ENCODE measurements around the gene FATE1.
"Not testable (repeated sequence)": the region's sequence is repeated elsewhere in the genome, so short reads cannot be mapped to it uniquely, and the experiment has no call there.

The FATE1 gene

DNA sequence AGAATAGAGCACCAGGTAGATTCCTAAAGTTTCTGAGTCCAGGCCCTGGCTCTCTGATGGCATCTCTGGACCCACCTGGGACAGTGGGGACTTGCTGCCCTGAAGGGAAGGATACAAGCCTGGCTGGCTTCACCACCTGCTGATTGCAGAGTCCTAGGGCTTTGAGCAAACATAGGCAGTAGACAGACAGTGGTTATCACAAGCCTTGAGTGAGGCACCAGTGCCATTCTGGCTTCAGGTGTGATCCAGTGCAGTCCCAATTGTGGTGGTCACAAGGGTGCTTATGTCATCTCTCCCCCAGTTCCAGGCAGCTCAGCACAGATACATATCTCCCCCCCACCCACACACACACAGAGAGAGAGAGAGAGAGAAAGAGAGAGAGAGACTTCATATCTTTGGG is 27.1 kb upstream of the FATE1 start:
- no peak for DNase-seq (ENCODE audit: low read depth)
- TF ChIP-seq, protein P1, sequence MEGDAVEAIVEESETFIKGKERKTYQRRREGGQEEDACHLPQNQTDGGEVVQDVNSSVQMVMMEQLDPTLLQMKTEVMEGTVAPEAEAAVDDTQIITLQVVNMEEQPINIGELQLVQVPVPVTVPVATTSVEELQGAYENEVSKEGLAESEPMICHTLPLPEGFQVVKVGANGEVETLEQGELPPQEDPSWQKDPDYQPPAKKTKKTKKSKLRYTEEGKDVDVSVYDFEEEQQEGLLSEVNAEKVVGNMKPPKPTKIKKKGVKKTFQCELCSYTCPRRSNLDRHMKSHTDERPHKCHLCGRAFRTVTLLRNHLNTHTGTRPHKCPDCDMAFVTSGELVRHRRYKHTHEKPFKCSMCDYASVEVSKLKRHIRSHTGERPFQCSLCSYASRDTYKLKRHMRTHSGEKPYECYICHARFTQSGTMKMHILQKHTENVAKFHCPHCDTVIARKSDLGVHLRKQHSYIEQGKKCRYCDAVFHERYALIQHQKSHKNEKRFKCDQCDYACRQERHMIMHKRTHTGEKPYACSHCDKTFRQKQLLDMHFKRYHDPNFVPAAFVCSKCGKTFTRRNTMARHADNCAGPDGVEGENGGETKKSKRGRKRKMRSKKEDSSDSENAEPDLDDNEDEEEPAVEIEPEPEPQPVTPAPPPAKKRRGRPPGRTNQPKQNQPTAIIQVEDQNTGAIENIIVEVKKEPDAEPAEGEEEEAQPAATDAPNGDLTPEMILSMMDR (IDR thresholded peaks at IDR 0.05; ENCODE audit: control insufficient read depth, insufficient read depth, low read depth, low read length, missing control alignments), result no peak
- H3K4me3 ChIP-seq (ENCODE audit: control insufficient read depth, low read depth, low read length), result no peak overlapping the region

DNA sequence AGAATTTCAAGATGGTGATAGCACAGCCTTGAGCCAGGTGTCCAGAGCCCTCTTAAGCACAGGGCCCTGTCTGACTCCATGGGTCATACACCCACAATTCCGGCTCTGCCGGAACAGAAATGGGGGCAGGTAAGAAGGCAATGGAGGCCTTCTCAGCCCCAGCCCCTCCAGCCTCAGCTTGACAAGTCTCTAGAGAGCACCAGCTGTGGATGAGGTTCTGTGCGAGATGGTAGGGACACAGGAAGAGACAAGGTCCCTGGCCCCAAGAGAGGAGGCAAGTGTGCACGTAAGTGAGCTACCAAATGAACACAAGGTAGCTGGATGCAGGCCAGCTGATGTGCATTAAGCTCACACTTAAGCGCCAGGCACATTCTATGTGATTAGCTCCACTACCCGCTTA is 23.0 kb upstream of the FATE1 start:
- H3K4me3 ChIP-seq (ENCODE audit: control insufficient read depth, low read depth, low read length), result no peak overlapping the region
- DNase-seq (ENCODE audit: low read depth), result no peak
- TF ChIP-seq, protein P1 (IDR thresholded peaks at IDR 0.05; ENCODE audit: control insufficient read depth, insufficient read depth, low read depth, low read length, missing control alignments), result no peak

- TF ChIP-seq, protein P1 (IDR thresholded peaks at IDR 0.05; ENCODE audit: control insufficient read depth, insufficient read depth, low read depth, low read length, missing control alignments), result no peak
- H3K4me3 ChIP-seq (ENCODE audit: control insufficient read depth, low read depth, low read length), result no peak overlapping the region
These were observed 21.7 kb upstream of the FATE1 start for GRCh38 chrX:151694121-151694520.

DNA sequence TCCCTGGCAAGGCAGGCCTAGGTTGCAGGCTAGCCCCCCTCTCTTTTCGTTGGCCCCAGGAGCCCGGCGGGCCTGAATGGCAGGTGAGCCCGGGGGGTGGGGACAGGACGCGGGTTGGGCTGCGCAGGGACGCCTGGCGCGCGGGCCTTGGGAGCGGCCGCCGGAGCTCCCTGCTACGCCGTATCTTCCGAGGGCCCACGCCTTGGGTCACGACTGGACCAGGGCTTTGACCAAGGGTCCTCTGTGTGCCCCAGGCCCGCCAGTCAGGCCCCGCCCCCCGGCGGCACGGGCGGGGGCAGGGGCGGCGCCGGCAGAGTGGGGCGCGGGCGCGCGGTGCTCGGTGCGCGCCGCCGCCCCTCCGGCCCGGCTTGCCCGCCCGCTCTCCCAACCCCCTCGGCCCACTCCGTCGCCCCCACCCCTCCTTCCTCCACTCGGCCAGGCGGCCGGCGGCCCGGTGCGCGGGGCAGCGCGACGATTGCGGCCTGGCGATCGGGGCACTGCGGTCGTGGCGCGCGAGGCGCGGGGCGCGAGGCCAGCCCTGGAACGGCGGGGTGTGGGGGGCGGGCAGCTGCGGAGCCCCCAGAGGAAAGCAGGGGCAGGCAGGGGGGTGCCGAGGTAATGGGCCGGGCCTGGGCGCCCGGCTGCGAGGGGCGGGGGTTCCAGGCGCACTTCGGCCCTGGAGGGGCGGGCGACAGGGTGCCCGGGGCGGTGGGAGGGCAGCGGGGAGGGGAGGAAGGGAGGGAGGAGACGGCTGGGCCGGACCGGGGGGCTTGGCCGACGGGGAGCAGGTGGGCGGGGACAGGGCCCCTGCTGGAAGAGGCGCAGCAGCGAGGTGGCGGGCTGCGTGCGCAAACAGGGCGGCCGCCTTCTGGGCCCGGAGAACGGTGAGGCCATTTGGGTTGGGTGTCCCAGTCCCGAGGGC is 20.9 kb upstream of the FATE1 start, which contains the start of gene PRRG3:
Gene PRRG3, plus strand, starts transcription at position 798 of the 922 bp plus-strand sequence. CDS start 3,357 bp downstream, outside the sequence.
- no peak within 1 kb of the TSS for H3K4me3 ChIP-seq (ENCODE audit: control insufficient read depth, low read depth, low read length)
- DNase-seq (ENCODE audit: low read depth), result no peak
- TF ChIP-seq, protein P1 (IDR thresholded peaks at IDR 0.05; ENCODE audit: control insufficient read depth, insufficient read depth, low read depth, low read length, missing control alignments), result no peak

More at GRCh38 chrX:151694121-151694520, 21.7 kb upstream of the FATE1 start:
- no peak for DNase-seq (ENCODE audit: low read depth)

GRCh38 chrX:151695583-151696340 is 20.1 kb upstream of the FATE1 start:
- no peak for DNase-seq (ENCODE audit: low read depth)
- TF ChIP-seq, protein P1 (IDR thresholded peaks at IDR 0.05; ENCODE audit: control insufficient read depth, insufficient read depth, low read depth, low read length, missing control alignments), result no peak
- no peak overlapping the region for H3K4me3 ChIP-seq (ENCODE audit: control insufficient read depth, low read depth, low read length)

DNA sequence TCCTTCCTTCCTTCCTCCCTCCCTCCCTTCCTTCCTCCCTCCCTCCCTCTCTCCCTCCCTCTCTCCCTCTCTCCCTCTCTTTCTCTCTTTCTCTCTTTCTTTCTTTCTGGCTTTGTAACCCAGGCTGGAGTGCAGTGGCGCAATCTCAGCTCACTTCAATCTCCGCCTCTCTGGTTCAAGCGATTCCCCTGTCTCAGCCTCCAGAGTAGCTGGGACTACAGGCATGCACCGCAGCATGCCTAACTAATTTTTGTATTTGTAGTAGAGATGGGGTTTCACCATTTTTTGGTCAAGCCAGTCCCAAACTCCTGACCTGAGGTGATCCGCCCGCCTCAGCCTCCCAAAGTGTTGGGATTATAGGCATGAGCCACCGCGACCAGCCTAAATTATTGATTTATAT is 18.8 kb upstream of the FATE1 start:
- H3K4me3 ChIP-seq (ENCODE audit: control insufficient read depth, low read depth, low read length); DNase-seq (ENCODE audit: low read depth): not testable (repeated sequence)

- TF ChIP-seq, protein P1 (IDR thresholded peaks at IDR 0.05; ENCODE audit: control insufficient read depth, insufficient read depth, low read depth, low read length, missing control alignments), result no peak
- H3K4me3 ChIP-seq (ENCODE audit: control insufficient read depth, low read depth, low read length), result no peak overlapping the region; the same call in 1 of the 2 replicates
- DNase-seq (ENCODE audit: low read depth), result peak; percentile 75
These were observed 18.3 kb upstream of the FATE1 start for GRCh38 chrX:151697522-151697921.
